HepG2 (cell line): ENCODE data around the gene PTPRH. TPM values are rescaled to one million over a fixed set of nuclear protein-coding genes. Genes with fewer than 3 reads are reported as not detected.

Experiments used
- HES4 ChIP-seq: sonication (generic); formaldehyde crosslinking; IDR thresholded peaks from 2 replicates; pipeline ENCODE4 v1.9.0; 2021; ENCODE audit warnings: mild to moderate bottlenecking, missing genetic modification reagents, borderline replicate concordance
- KAT8 ChIP-seq: IDR thresholded peaks from 2 replicates; pipeline ENCODE4 v1.6.1; 2016; ENCODE audit warnings: missing genetic modification reagents, missing compliant biosample characterization
- MEF2D ChIP-seq: sonication (generic); formaldehyde crosslinking; IDR thresholded peaks from 2 replicates; pipeline ENCODE4 v1.5.1; 2020; ENCODE audit warnings: mild to moderate bottlenecking, missing genetic modification reagents
- PAF1 ChIP-seq: IDR thresholded peaks from 2 replicates; pipeline ENCODE4 v1.6.1; 2016; ENCODE audit warnings: missing genetic modification reagents, missing compliant biosample characterization
- PHF20 ChIP-seq: sonication (generic); formaldehyde crosslinking; IDR thresholded peaks from 2 replicates; pipeline ENCODE4 v1.5.0; 2020; ENCODE audit warnings: mild to moderate bottlenecking, missing genetic modification reagents
- SP4 ChIP-seq: sonication (generic); formaldehyde crosslinking; IDR thresholded peaks from 2 replicates; pipeline ENCODE4 v1.8.1; 2023; ENCODE audit warnings: mild to moderate bottlenecking, missing genetic modification reagents
- ZFP36 ChIP-seq: fragments of 150-350 bp; IDR thresholded peaks from 2 replicates; pipeline ENCODE4 v1.6.1; 2018; ENCODE audit warnings: borderline replicate concordance, low read length, low read depth; ENCODE audit not compliant: partially characterized antibody
- ZKSCAN5 ChIP-seq: sonication (generic); formaldehyde crosslinking; IDR thresholded peaks from 2 replicates; pipeline ENCODE4 v1.5.1; 2020; ENCODE audit warnings: mild to moderate bottlenecking, missing genetic modification reagents
- ZNF275 ChIP-seq: sonication (generic); formaldehyde crosslinking; IDR thresholded peaks from 2 replicates; pipeline ENCODE4 v1.8.0; 2022; ENCODE audit warnings: missing genetic modification reagents, mild to moderate bottlenecking, inconsistent platforms, borderline replicate concordance
- ZNF343 ChIP-seq: sonication (generic); formaldehyde crosslinking; IDR thresholded peaks from 2 replicates; pipeline ENCODE4 v1.4.0; 2020; ENCODE audit warnings: mild to moderate bottlenecking, missing genetic modification reagents
- polyA plus RNA-seq, 8 experiments: library from polyadenylated mRNA; depleted of rRNA in 3 of 8; stranded (reverse) in 7 of 8; unstranded in 1 of 8; fragments of >200 nt; fragmentation: Illumina TruSeq in 4 of 8; extraction: Trizol in 4 of 8; gene quantifications; 2 replicates each; pipeline versions ENCODE4 v1.2.1 to v1.2.3, GENCODE V29; 2011 to 2016; ENCODE audit warnings: low read depth in 4 of 8, missing spikeins in 1 of 8, mixed read lengths in 1 of 8; ENCODE audit not compliant: insufficient read depth in 1 of 8
- total RNA-seq, 5 experiments: library from RNA; depleted of rRNA; stranded (reverse); fragments of >200 nt; fragmentation: Illumina TruSeq; extraction: Trizol; gene quantifications; 2 replicates each; pipeline ENCODE4 v1.2.3, GENCODE V29; 2016; ENCODE audit warnings: low read depth in 1 of 5
- TF ChIP-seq, protein P1 (sequence below): sonication (generic); formaldehyde crosslinking; IDR thresholded peaks from 2 replicates; pipeline ENCODE4 v1.4.0; 2020; ENCODE audit warnings: mild to moderate bottlenecking, missing genetic modification reagents
- TF ChIP-seq, protein P2 (sequence below): sonication (generic); formaldehyde crosslinking; IDR thresholded peaks from 2 replicates; pipeline ENCODE4 v1.4.0; 2020; ENCODE audit warnings: mild to moderate bottlenecking, missing genetic modification reagents
- TF ChIP-seq, protein P3 (sequence below): sonication (generic); formaldehyde crosslinking; IDR thresholded peaks from 2 replicates; pipeline ENCODE4 v1.5.1; 2020; ENCODE audit warnings: mild to moderate bottlenecking, missing genetic modification reagents, borderline replicate concordance

PTPRH gene
- total and polyA plus RNA-seq, 2 of the 13 experiments (the other 11 are each of a cell fraction or from before 2014, with no cell fraction given), result 14.7 to 125 TPM

- TF ChIP-seq PAF1 (CRISPR knock-in tag), result no peak
- TF ChIP-seq, protein P1, sequence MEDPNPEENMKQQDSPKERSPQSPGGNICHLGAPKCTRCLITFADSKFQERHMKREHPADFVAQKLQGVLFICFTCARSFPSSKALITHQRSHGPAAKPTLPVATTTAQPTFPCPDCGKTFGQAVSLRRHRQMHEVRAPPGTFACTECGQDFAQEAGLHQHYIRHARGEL (CRISPR knock-in tag), result no peak
- no peak for TF ChIP-seq SP4
- TF ChIP-seq ZKSCAN5, result no peak
- TF ChIP-seq ZNF343 (CRISPR knock-in tag), result no peak
- TF ChIP-seq, protein P2, sequence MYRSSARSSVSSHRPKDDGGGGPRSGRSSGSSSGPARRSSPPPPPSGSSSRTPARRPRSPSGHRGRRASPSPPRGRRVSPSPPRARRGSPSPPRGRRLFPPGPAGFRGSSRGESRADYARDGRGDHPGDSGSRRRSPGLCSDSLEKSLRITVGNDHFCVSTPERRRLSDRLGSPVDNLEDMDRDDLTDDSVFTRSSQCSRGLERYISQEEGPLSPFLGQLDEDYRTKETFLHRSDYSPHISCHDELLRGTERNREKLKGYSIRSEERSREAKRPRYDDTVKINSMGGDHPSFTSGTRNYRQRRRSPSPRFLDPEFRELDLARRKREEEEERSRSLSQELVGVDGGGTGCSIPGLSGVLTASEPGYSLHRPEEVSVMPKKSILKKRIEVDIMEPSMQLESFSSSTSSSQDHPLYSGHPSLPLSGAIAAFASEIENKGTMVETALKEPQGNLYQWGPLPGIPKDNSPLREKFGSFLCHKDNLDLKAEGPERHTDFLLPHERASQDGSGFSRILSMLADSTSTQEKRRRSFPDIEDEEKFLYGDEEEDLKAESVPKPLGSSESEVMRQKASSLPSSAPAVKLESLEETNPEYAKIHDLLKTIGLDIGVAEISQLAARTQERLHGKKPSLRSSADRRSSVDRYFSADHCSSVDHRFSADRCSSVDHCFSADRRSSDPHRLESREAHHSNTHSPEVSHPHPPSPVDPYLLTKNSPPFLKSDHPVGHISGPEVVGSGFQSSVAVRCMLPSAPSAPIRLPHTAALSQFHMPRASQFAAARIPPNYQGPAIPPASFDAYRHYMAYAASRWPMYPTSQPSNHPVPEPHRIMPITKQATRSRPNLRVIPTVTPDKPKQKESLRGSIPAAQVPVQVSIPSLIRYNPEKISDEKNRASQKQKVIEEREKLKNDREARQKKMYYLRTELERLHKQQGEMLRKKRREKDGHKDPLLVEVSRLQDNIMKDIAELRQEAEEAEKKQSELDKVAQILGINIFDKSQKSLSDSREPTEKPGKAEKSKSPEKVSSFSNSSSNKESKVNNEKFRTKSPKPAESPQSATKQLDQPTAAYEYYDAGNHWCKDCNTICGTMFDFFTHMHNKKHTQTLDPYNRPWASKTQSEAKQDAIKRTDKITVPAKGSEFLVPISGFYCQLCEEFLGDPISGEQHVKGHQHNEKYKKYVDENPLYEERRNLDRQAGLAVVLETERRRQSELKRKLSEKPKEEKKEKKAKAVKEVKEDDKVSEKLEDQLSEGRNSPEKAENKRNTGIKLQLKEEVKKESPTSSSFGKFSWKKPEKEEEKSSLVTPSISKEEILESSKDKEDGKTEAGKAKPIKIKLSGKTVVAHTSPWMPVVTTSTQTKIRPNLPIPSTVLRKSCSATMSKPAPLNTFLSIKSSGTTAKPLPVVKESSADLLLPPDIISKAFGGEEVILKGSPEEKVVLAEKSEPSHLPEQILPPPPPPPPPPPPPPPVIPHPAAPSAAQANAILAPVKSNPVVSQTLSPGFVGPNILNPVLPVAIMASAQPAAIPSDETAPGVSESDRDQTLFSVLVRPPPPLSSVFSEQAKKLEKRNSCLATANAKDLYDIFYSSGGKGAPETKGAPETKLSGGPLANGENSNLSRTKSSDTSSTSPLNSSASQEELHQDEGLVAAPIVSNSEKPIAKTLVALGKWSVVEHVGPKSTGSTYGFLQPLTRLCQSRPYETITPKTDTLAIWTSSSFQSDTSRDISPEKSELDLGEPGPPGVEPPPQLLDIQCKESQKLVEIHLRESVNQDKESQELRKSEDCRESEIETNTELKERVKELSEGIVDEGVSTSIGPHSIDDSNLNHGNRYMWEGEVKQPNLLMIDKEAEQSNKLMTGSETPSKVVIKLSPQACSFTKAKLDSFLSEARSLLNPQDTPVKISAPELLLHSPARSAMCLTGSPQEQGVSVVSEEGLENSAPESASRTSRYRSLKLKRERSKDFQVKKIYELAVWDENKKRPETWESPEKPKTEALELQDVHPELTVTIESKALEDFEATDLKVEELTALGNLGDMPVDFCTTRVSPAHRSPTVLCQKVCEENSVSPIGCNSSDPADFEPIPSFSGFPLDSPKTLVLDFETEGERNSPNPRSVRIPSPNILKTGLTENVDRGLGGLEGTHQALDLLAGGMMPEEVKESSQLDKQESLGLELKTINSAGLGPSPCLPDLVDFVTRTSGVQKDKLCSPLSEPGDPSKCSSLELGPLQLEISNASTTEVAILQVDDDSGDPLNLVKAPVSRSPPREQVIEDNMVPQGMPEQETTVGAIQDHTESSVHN (CRISPR knock-in tag), result no peak
- TF ChIP-seq MEF2D (CRISPR knock-in tag), result no peak
- no peak for TF ChIP-seq PHF20 (CRISPR knock-in tag)
- no peak for TF ChIP-seq ZFP36
- TF ChIP-seq HES4 (CRISPR knock-in tag), result 0 out of 2 replicates have a peak, but pooled peaks have one; percentile 8
- no peak for TF ChIP-seq KAT8 (CRISPR knock-in tag)
- TF ChIP-seq, protein P3, sequence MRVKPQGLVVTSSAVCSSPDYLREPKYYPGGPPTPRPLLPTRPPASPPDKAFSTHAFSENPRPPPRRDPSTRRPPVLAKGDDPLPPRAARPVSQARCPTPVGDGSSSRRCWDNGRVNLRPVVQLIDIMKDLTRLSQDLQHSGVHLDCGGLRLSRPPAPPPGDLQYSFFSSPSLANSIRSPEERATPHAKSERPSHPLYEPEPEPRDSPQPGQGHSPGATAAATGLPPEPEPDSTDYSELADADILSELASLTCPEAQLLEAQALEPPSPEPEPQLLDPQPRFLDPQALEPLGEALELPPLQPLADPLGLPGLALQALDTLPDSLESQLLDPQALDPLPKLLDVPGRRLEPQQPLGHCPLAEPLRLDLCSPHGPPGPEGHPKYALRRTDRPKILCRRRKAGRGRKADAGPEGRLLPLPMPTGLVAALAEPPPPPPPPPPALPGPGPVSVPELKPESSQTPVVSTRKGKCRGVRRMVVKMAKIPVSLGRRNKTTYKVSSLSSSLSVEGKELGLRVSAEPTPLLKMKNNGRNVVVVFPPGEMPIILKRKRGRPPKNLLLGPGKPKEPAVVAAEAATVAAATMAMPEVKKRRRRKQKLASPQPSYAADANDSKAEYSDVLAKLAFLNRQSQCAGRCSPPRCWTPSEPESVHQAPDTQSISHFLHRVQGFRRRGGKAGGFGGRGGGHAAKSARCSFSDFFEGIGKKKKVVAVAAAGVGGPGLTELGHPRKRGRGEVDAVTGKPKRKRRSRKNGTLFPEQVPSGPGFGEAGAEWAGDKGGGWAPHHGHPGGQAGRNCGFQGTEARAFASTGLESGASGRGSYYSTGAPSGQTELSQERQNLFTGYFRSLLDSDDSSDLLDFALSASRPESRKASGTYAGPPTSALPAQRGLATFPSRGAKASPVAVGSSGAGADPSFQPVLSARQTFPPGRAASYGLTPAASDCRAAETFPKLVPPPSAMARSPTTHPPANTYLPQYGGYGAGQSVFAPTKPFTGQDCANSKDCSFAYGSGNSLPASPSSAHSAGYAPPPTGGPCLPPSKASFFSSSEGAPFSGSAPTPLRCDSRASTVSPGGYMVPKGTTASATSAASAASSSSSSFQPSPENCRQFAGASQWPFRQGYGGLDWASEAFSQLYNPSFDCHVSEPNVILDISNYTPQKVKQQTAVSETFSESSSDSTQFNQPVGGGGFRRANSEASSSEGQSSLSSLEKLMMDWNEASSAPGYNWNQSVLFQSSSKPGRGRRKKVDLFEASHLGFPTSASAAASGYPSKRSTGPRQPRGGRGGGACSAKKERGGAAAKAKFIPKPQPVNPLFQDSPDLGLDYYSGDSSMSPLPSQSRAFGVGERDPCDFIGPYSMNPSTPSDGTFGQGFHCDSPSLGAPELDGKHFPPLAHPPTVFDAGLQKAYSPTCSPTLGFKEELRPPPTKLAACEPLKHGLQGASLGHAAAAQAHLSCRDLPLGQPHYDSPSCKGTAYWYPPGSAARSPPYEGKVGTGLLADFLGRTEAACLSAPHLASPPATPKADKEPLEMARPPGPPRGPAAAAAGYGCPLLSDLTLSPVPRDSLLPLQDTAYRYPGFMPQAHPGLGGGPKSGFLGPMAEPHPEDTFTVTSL (CRISPR knock-in tag), result no peak
- no peak for TF ChIP-seq ZNF275 (CRISPR knock-in tag)
These were observed 30.3 kb downstream of the PTPRH start (continued) for GRCh38 chr19:55178781-55179599.
